Hematopoietic multipotent progenitor cell treated with erythropoietin and hydrocortisone succinate and interleukin-3 and kit ligand, for 17 days (in vitro differentiated cells): ENCODE results near the gene ADAM22.
"Not testable (repeated sequence)": the region's sequence is repeated elsewhere in the genome, so short reads cannot be mapped to it uniquely, and the experiment has no call there.

Experiments used
- DNase-seq: peaks from one replicate; pipeline ENCODE4 v3.0.0-alpha.2; 2015; ENCODE audit warnings: low spot score

ADAM22 gene

GRCh38 chr7:87933953-87934698 lies at the start of gene ADAM22:
Gene ADAM22 (plus strand): TSS chr7:87934251. CDS start chr7:87934466, 215 bp downstream.
- DNase-seq = no peak

DNA sequence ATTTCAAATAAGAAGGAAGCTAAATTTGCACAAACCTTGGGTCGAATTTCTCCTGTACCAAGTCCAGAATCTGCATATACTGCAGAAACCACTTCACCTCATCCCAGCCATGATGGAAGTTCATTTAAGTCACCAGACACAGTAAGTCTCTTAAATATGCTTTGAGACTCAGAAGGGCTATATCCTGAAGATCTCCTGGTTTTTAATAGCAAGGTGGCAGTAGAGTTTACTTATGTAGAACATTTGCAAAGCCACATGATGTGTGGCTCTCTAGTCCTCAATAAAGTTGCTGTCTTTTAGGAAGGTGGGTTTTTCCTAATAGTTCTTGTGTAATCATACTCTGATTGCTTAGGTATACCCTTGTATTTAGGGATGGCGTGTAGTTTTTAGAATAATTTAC lies 49.0 kb upstream of the ADAM22 start:
- no peak for DNase-seq

GRCh38 chr7:87886875-87887274 lies 47.2 kb upstream of the ADAM22 start:
- peak; percentile 53 for DNase-seq

- no peak for DNase-seq
Observed at GRCh38 chr7:87895363-87895762, 38.7 kb upstream of the ADAM22 start.

DNA sequence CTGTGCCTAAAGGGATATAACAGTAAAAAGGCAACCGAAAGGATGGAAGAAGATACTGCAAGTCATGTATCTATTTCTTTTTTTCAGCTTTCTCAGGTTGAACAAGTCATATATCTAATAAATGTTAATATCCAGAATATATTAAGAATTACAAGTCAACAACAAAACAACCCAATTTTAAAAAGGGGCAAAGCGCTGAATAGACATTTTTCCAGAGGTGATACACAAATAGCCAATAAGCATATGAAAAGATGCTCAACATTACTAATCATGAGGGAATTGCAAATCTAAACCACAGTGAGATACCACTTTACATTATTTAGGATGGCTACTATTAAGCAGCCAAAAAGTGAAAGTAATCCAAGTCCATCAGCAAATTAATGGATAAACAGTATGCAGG lies 34.8 kb upstream of the ADAM22 start:
- no peak for DNase-seq

GRCh38 chr7:87907136-87907906 lies 26.7 kb upstream of the ADAM22 start:
- DNase-seq = not testable (repeated sequence)

- DNase-seq = not testable (repeated sequence)
Observed at GRCh38 chr7:87908814-87909213, 25.2 kb upstream of the ADAM22 start.

GRCh38 chr7:87912121-87912520 lies 21.9 kb upstream of the ADAM22 start:
- no peak for DNase-seq

- DNase-seq = no peak
Observed at GRCh38 chr7:87918740-87919139, 15.3 kb upstream of the ADAM22 start.

DNA sequence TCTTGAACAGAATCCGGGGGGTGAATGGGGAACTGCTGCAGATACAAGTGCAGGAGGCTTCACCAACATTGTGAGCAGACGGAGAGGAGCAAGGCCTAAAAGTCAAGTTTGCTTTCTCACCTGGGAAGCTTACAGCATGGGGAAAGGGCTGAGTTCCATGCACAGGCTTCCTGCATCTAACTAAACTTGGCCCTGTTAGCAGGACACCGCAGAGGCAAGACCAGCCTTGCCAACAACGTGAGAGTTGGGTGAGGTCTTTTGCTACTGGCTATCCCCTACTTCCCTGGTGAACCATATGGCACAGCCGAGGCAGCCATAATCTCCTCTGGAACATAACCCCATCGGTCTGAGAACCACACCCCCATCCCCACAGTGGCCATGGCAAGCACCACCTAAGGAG lies 14.2 kb upstream of the ADAM22 start:
- no peak for DNase-seq

DNA sequence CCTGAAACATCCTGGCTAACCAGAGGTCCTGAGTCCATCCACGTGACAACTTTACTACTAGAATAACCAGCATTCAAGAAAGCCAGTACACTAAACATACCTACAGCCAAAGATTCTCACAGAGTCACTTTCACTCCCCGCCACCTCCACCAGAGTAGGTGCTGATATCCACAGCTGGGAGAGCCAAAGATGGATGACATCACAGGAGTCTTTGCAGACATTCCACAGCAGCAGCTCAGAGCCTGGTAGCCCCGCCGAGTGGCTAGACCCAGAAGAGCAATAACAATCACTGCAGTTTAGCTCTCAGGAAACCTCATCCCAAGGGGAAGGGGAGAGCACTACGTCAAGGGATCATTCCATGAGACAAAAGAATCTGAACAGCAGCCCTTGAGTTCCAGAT lies 13.5 kb upstream of the ADAM22 start:
- DNase-seq = no peak

DNA sequence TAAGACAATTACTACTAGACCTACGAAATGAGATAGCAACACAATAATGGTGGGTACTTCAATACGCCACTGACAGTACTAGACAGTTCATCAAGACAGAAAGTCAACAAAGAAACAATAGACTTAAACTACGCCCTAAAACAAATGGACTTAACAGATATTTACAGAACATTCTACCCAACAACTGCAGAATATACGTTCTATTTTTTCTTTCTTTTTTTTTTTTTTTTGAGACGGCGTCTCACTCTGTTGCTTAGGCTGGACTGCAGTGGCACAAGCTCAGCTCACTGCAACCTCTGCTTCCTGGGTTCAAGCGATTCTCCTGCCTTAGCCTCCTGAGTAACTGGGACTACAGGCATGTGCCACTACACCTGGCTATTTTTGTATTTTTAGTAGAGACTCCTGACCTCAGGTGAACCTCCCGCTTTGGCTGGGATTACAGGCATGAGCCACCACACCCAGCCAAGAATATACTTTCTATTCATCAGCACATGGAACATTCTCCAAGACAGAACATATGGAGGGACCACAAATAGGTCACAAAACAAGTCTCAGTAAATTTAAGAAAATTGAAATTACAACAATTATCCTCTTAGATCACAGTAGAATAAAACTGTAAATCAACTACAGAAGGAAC lies 11.2 kb upstream of the ADAM22 start:
- not testable (repeated sequence) for DNase-seq

DNA sequence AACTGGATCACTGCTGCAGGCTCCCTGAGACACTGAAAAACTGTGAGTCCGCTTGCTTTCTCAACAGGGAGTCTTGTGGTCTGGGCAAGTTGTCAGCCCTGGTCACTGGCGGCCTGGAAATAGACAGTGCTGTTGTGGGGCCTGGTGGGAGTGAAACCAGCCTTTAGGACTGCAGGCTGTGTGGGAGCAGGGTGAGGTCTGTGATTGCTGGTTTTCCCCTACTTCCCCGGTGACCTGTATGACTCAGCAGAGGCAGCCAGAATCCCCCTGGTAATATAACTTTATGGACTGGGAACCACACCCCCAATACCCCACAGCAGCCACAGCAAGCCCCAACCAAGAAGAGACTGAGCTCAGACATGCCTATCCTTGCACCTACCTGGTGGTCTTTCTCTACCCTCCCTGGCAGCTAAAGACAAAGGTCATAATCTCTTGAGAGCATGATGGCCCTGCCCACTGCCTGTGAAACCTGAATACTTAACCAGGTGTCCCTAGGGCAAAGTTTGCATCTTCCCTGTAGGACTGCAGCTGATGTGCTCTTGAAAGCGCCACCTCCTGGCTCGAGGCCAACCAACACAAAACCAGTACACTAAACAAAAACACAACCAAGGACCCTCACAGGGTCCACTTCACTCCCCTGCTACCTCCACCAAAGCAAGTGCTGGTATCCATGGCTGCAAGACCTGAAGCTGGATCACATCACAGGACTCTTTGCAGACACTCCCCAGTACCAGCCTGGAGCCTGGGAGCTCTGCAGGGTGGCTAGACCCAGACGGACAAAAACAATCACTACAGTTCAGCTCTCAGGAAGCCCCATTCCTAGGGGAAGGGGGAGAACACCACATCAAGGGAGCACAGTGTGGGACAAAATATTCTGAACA lies 7.2 kb upstream of the ADAM22 start:
- no peak for DNase-seq

DNA sequence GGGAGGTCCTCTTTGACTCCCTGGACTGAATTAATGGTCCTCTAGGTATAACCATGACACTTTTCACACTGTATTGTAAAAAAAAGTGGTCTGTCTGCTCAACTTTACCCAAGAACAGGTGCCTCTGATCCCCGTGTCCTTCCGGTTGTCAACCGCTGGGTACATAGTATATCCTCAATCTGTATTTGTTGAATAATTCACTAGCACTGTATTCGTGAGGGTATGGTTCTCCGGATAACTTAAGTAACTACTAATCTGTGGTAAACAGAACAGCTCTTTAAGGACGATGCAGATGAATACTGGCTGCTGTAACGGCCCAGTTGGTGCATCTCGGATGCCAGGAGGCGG lies 472 bp upstream of the ADAM22 start:
- no peak for DNase-seq

DNA sequence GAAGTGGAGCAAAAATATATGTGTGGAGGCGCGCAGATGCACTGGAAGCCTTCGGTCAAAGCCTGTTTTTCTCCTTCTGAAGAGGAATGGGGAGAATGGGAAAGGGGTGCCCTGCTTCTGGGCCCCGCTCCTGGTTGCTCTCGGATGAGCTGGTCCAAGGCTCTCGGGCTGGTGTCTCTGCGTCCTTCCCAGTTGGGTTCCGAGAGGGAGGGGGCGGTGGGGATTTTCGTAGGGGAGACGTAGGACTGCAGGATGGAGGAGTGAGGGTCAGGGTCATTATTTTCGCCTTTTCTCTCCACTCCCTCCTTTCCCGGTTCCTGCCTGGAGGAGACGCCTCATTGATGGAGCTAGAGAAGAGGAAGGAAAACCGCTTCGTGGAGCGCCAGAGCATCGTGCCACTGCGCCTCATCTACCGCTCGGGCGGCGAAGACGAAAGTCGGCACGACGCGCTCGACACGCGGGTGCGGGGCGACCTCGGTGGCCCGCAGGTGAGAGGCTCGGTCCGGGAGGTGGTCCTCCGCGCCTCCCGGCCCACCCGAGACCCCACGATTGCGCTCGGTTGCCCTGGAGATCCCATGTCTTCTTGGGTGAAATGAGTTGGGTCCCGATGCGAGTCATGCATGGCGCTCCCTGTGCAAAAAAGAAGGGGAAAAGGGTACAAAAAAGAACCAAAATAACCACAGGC lies 790 bp downstream of the ADAM22 start:
- no peak for DNase-seq

DNA sequence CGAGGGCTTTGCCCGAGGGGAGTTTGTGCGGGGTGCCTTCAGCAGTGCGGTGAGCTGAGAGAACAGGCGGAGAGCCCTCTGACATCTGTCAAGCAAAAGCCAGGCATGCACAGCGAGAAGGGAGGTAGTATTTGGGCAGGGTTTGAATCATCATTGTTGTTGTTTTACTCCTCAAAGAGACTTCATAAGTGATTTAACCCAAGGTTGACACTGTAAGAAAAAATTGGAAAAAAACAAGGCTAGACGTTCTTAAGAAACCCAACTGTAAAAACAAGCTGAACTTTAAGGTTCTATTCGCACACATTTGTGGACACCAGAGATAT lies 1.3 kb downstream of the ADAM22 start:
- DNase-seq = no peak

DNA sequence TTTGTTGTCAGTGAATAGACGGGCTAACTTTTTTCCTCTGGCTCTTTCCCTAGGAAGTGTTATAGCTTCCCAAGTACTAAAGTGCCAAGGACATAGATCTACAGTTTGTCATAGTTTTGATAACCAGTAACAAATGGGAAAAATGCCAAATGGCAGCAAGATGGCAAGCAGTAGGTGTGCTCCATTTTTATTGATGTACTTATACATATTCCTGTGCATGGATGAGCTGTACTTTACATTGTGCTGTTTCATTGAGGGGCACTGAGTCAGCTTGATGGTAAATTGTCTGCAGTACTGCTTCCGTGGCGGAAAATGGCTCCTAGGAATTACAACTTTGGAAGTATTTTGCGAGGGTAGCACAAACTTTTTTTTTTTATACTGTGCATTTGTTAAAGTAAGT lies 7.1 kb downstream of the ADAM22 start:
- no peak for DNase-seq

- no peak for DNase-seq
Observed at GRCh38 chr7:87944547-87944946, 10.5 kb downstream of the ADAM22 start.

GRCh38 chr7:87945926-87946325 lies 11.9 kb downstream of the ADAM22 start:
- DNase-seq = not testable (repeated sequence)

DNA sequence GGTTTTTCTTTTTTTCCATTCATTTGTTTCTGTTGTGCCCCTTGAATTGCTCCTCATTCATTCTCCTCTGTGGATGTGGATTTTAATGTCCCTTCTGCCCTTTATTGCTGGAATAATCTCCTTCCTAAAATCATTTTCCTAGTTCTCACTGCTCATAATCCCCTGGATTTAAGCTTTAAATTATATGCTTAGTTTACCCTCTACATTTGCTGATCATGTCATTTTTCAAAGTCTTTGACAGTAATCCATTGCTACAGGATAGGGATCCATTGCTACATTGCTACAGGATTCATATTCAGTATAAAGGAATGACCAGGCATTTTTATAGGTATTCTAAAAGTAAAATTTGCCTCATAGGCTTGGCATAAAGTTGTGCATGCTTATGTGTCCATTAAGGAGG lies 14.3 kb downstream of the ADAM22 start:
- DNase-seq = no peak

DNA sequence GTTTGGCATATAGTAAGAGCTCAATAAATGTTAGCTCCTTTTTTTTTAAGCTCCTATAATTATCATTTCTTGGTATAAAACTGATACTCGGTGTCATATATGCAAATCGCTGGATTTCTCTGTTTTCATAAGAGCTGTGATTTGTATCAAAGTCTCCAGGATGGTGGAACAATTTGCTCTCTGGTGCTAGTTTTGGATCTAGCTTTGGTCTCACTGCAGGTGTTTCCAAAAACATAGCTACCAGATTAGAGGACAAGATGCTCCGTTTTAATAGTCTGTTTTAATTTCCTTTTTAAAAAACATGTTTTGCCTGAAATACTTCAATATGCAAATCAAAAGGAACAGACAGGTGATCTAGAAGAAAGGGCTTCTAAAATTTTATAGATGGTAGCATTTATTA lies 25.3 kb downstream of the ADAM22 start:
- no peak for DNase-seq

DNA sequence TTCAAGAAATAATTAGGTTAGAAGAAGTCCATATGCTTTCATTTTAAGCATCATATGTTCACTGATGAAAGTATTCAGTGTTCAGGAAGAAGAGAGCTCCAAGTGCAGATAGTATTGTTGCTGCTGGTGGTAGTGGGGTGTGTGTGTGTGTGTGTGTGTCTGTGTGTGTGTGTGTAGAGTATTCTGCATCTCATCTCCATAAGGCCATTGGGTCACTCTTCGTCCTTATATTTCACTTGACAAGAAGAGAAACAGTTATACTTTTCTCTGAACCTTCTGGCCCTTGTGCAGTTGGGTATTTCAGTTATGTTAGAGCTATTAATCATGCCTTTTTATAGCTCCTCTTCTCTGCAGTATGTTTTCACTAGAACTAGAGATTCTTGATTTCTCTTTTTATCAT lies 26.2 kb downstream of the ADAM22 start:
- DNase-seq = no peak
